CD4-positive, alpha-beta T cell (primary cell): ENCODE results near the gene ZNF577. TPM values are rescaled to one million over a fixed set of nuclear protein-coding genes. Genes with fewer than 3 reads are reported as not detected.

Source experiments
- ATAC-seq: fragments of 200-7000 bp; cut with Tn5 transposase; one replicate; pipeline ENCODE4 v1.10.0; 2022; ENCODE audit warnings: mild to moderate bottlenecking; ENCODE audit not compliant: poor library complexity
- CTCF ChIA-PET: fragments of 350-600 bp; sonication (Branson Sonifier 250); formaldehyde crosslinking; loops from one replicate; lab custom pipeline; 2021; ENCODE audit warnings: antibody characterized with exemption, inconsistent platforms; lab: Charles Lee
- POLR2A ChIA-PET: fragments of 350-600 bp; sonication (Branson Sonifier 250); formaldehyde crosslinking; loops from one replicate; lab custom pipeline; 2021; ENCODE audit warnings: antibody characterized with exemption, inconsistent platforms; lab: Charles Lee
- DNase-seq, 14 experiments: peaks; one replicate each; pipeline ENCODE4 v3.0.0-alpha.2; 2013 to 2020; ENCODE audit warnings: mixed read lengths in 2 of 14
- H3K27ac ChIP-seq, 2 donors: one replicate each; pipeline versions ENCODE4 v1.5.1 to v1.7.0; 2013; ENCODE audit warnings: low read length in 2 of 2, low read depth in 1 of 2, mild to moderate bottlenecking in 1 of 2
- H3K27me3 ChIP-seq, 2 experiments: 1 replicate in 1 of 2; 2 replicates in 1 of 2; pipeline versions ENCODE4 v1.6.1 to v1.7.0; 2013; ENCODE audit warnings: low read length in 2 of 2, control low read depth in 1 of 2, mild to moderate bottlenecking in 1 of 2, moderate library complexity in 1 of 2; ENCODE audit not compliant: insufficient read depth in 2 of 2, control insufficient read depth in 1 of 2
- H3K36me3 ChIP-seq: one replicate; pipeline ENCODE4 v1.6.1; 2013; ENCODE audit warnings: low read length, control low read depth; ENCODE audit not compliant: insufficient read depth
- H3K4me1 ChIP-seq: one replicate; pipeline ENCODE4 v1.6.1; 2013; ENCODE audit warnings: low read length, control low read depth; ENCODE audit not compliant: insufficient read depth
- H3K4me3 ChIP-seq: one replicate; pipeline ENCODE4 v1.5.1; 2013; ENCODE audit warnings: mild to moderate bottlenecking, low read length, moderate library complexity
- H3K9me3 ChIP-seq, 2 experiments: 1 replicate in 1 of 2; 2 replicates in 1 of 2; pipeline versions ENCODE4 v1.6.1 to v1.7.0; 2013; ENCODE audit warnings: low read length in 2 of 2, mild to moderate bottlenecking in 2 of 2, control low read depth in 1 of 2, moderate library complexity in 1 of 2; ENCODE audit not compliant: control insufficient read depth in 1 of 2, insufficient read depth in 1 of 2
- H3K27ac Mint-ChIP-seq: one replicate; pipeline ENCODE4 v1.8.0; 2020; ENCODE audit warnings: mixed read lengths
- H3K27me3 Mint-ChIP-seq: one replicate; pipeline ENCODE4 v1.8.0; 2021; ENCODE audit warnings: mixed read lengths
- H3K36me3 Mint-ChIP-seq: one replicate; pipeline ENCODE4 v1.8.0; 2021; ENCODE audit warnings: low read depth, mixed read lengths
- H3K4me1 Mint-ChIP-seq: one replicate; pipeline ENCODE4 v1.8.0; 2021; ENCODE audit warnings: low read depth, mixed read lengths
- H3K4me3 Mint-ChIP-seq: one replicate; pipeline ENCODE4 v1.8.0; 2020; ENCODE audit warnings: mild to moderate bottlenecking, mixed read lengths
- H3K9me3 Mint-ChIP-seq: one replicate; pipeline ENCODE4 v1.8.0; 2020; ENCODE audit warnings: mixed read lengths
- intact Hi-C, 2 experiments: fragments of 100-400 bp; cut with DNase I in 1 of 2; cut with micrococcal nuclease in 1 of 2; formaldehyde crosslinking; loops; one replicate each; pipeline versions ENCODE4 v1.15.1 to v1.9.0; 2023 to 2025; cut with DNase I, micrococcal nuclease
- total RNA-seq, 174 experiments: library from RNA in 2 of 174; stranded (reverse) in 2 of 174; gene quantifications; one replicate each; pipeline ENCODE4 v1.2.3 and lab custom pipeline; 2021 to 2026
- TF ChIP-seq, protein P1 (sequence below): fragments of 200-600 bp; IDR thresholded peaks from one replicate; pipeline ENCODE4 v1.8.0; 2022; ENCODE audit warnings: antibody characterized with exemption, mild to moderate bottlenecking

Gene ZNF577
- total RNA-seq, 2 experiments from 2014 or later = 8.0 to 10.3 TPM

DNA sequence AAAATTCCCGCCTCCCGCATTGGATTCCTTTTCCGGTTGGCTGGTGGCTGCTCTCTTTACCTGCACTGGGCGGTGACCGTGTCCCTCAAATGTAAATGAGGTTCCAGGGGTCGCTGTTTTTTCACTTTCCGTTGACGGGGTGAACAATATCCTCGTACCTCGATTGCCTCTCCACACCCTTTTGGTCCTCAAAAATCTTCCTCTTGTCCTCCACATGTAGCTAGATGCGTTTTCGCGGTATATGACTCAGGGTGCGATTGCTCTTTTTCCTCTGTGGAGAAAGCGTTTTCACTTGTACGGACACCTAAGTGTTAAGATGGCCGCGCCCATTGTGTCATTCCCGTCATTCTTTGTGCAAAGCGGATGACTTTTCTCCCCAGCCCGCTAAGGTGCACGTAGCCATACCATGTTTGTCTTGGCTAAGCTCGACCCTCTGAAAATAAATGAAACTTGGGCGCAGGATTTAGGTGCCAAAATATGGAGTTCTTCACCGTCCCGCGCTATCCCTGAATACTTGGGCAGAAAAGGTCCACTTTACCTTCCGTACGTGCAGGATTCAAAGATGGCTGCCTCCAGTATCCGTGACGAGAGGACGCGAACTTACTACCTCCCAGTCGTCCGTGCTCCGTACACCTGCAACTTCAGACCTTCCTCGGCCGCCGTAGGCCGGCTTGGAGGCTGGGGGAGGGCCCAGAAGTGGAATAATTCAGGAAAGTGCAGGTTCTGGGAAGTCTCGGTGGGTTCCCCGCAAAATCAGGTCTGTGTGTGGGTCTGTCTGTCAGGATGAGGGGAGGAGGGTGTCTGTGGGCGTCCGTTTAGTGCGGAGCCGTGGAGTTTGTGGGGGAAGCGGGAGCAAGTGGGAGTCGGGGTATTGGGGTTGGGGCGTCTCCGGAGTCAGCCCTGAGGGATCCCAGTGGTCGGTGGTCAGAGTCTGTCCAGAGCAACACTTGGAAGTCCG is 39.3 kb upstream of the ZNF577 start, which contains the start of gene ZNF613:
ZNF613 (plus strand) TSS at position 689 of the 958 bp plus-strand sequence. CDS start 8,749 bp downstream, outside the sequence.
- Histone ChIP-seq H3K36me3 (peaks cover 20% of the 10 kb centered on the region), H3K4me3 (peak within 1 kb of the TSS; percentile 78), H3K4me1 (peaks cover 17% of the 10 kb centered on the region), H3K9me3 (peaks cover 22 to 49% of the 10 kb centered on the region in 2 experiments), H3K27me3 (no peaks in the 10 kb centered on the region), H3K27ac (peak within 1 kb of the TSS; percentile 55 to 60)
- Mint-ChIP-seq H3K27me3 (no peaks in the 10 kb centered on the region), H3K4me1 (peaks cover 36% of the 10 kb centered on the region), H3K36me3 (peaks cover 93% of the 10 kb centered on the region), H3K4me3 (peak within 1 kb of the TSS; percentile 97), H3K27ac (peak within 1 kb of the TSS; percentile 86), H3K9me3 (peaks cover 24% of the 10 kb centered on the region)
- ATAC-seq (peak; percentile 88), DNase-seq (peak; percentile 72 to 93 (median 79))
- intact Hi-C loops = loop anchor here (1.0 to 10.0 kb wide), 7 partner anchors 22 to 332 kb away; partner anchors contain the start of genes ZNF350 (in 1 of the 2), ZNF577 (in 1 of the 2), ZNF614 (in 1 of the 2) and ZNF649 (in 1 of the 2)
- CTCF ChIA-PET = interaction anchor here (1.5 kb wide), 1 partner anchor 81 kb away, joined by 3 read pairs; the partner anchor contains the start of gene ZNF615
- TF ChIP-seq, protein P1, sequence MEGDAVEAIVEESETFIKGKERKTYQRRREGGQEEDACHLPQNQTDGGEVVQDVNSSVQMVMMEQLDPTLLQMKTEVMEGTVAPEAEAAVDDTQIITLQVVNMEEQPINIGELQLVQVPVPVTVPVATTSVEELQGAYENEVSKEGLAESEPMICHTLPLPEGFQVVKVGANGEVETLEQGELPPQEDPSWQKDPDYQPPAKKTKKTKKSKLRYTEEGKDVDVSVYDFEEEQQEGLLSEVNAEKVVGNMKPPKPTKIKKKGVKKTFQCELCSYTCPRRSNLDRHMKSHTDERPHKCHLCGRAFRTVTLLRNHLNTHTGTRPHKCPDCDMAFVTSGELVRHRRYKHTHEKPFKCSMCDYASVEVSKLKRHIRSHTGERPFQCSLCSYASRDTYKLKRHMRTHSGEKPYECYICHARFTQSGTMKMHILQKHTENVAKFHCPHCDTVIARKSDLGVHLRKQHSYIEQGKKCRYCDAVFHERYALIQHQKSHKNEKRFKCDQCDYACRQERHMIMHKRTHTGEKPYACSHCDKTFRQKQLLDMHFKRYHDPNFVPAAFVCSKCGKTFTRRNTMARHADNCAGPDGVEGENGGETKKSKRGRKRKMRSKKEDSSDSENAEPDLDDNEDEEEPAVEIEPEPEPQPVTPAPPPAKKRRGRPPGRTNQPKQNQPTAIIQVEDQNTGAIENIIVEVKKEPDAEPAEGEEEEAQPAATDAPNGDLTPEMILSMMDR = peak; percentile 22
- POLR2A ChIA-PET = interaction anchor here (0.7 to 1.1 kb wide), 4 partner anchors 23 to 263 kb away, joined by 3 to 4 read pairs (median 4); partner anchors contain the start of gene PPP2R1A

DNA sequence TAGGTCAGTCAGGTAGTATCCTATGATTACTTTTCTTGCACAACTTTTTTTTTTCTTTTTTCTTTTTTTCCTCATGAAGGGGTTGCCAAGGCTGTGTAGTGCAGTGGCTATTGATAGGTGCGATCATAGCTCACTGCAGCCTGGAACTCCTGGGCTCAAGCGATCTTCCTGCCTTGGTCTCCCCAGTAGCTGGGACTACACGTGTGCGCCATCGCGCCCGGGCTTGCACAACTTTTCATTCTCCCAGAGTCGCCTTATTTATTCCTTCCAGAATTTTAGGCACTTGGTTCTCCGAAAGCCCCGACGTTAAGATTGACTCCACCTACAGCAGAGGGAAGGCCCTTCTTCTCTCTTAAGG is 38.7 kb upstream of the ZNF577 start:
- peak overlapping the region; percentile 78 for H3K4me3 ChIP-seq
- no peaks in the 10 kb centered on the region for H3K27me3 Mint-ChIP-seq
- H3K9me3 Mint-ChIP-seq = peaks cover 24% of the 10 kb centered on the region
- TF ChIP-seq, protein P1 = peak; percentile 12
- intact Hi-C loops = loop anchor here (1.0 to 10.0 kb wide), 5 partner anchors 21 to 332 kb away; partner anchors contain the start of genes ZNF577 (in 1 of the 2), ZNF614 (in 1 of the 2) and ZNF649 (in 1 of the 2)
- H3K9me3 ChIP-seq = peaks cover 22 to 49% of the 10 kb centered on the region in 2 experiments
- no peak for DNase-seq
- H3K27ac ChIP-seq = peak overlapping the region in 1 of 2 donors; percentile 55
- no peak for ATAC-seq
- peak overlapping the region; percentile 86 for H3K27ac Mint-ChIP-seq
- H3K4me3 Mint-ChIP-seq = peak overlapping the region; percentile 97
- H3K4me1 ChIP-seq = peaks cover 17% of the 10 kb centered on the region
- ChIA-PET POLR2A (interaction anchor here (0.8 to 1.1 kb wide), 3 partner anchors 22 to 263 kb away, joined by 3 to 4 read pairs (median 3); partner anchors contain the start of gene PPP2R1A), CTCF (interaction anchor here (1.5 kb wide), 1 partner anchor 81 kb away, joined by 3 read pairs; the partner anchor contains the start of gene ZNF615)
- H3K36me3 Mint-ChIP-seq = peaks cover 93% of the 10 kb centered on the region
- peaks cover 36% of the 10 kb centered on the region for H3K4me1 Mint-ChIP-seq
- no peaks in the 10 kb centered on the region for H3K27me3 ChIP-seq
- H3K36me3 ChIP-seq = peaks cover 14% of the 10 kb centered on the region

DNA sequence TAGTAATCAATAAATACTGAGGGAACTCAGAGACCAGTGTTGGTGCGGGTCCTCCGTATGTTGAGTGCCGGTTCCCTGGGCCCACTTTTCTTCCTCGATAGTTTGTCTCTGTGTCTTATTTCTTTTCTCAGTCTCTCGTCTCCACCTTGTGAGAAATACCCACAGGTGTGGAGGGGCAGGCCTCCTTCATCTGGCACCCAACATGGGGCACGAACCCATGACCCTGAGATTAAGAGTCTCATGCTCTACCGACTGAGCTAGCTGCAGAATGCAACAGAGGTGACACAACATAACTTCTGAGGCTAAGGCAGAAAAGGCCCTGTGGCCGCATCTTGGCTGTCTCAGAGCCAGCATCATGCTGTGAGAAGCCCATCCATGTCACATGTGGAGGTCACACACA is 34.2 kb upstream of the ZNF577 start:
- no peaks in the 10 kb centered on the region for H3K27me3 ChIP-seq
- Mint-ChIP-seq H3K27ac (no peak overlapping the region), H3K27me3 (no peaks in the 10 kb centered on the region), H3K4me1 (peaks cover 8% of the 10 kb centered on the region), H3K4me3 (no peak overlapping the region), H3K36me3 (peaks cover 74% of the 10 kb centered on the region), H3K9me3 (peaks cover 20% of the 10 kb centered on the region)
- H3K4me3 ChIP-seq = no peak overlapping the region
- intact Hi-C loops = loop anchor here in 1 of 2 experiments (10.0 kb wide), 2 partner anchors 217 to 327 kb away; no protein-coding TSS in a partner anchor
- CTCF ChIA-PET = no interaction called here
- H3K36me3 ChIP-seq = no peaks in the 10 kb centered on the region
- no peak overlapping the region for H3K27ac ChIP-seq
- no peak for ATAC-seq
- peaks cover 6% of the 10 kb centered on the region for H3K4me1 ChIP-seq
- DNase-seq = no peak
- H3K9me3 ChIP-seq = peaks cover 32 to 83% of the 10 kb centered on the region in 2 experiments
- POLR2A ChIA-PET = no interaction called here
- TF ChIP-seq, protein P1 = no peak
